ENCODE results near the gene UQCR11. TPM values are rescaled to one million over a fixed set of nuclear protein-coding genes. Genes with fewer than 3 reads are reported as not detected.

Gene UQCR11
- total RNA-seq, result 43.4 and 113 TPM in 2 replicates

- peak; percentile 73 for TF ChIP-seq CTCF (IDR thresholded peaks at IDR 0.05; ENCODE audit: insufficient read depth, low read length, severe bottlenecking)
- peak; percentile 18 for FAIRE-seq
- DNase-seq (ENCODE audit: low read depth), result peak; percentile 82
- H3K36me3 ChIP-seq (ENCODE audit: control insufficient read depth, insufficient read depth, low read length), result peaks cover 7% of the 10 kb centered on the region
- peak within 1 kb of the TSS; percentile 97 for H3K4me3 ChIP-seq (ENCODE audit: low read depth, low read length)
- H3K27me3 ChIP-seq (ENCODE audit: control insufficient read depth, insufficient read depth, low read length), result no peaks in the 10 kb centered on the region
These were observed at the start of gene UQCR11 for GRCh38 chr19:1605236-1606137. Gene UQCR11, minus strand, starts transcription at chr19:1605462. Its CDS starts 53 bp downstream, at chr19:1605409.

- Histone ChIP-seq H3K36me3 (ENCODE audit: control insufficient read depth, insufficient read depth, low read length) (peaks cover 8% of the 10 kb centered on the region), H3K4me3 (ENCODE audit: low read depth, low read length) (no peak overlapping the region), H3K27me3 (ENCODE audit: control insufficient read depth, insufficient read depth, low read length) (no peaks in the 10 kb centered on the region)
- TF ChIP-seq CTCF (IDR thresholded peaks at IDR 0.05; ENCODE audit: insufficient read depth, low read length, severe bottlenecking), result no peak
- FAIRE-seq (no peak), DNase-seq (ENCODE audit: low read depth) (no peak)
These were observed 49.0 kb upstream of the UQCR11 start for GRCh38 chr19:1654178-1654792.

GRCh38 chr19:1653300-1653628 is 48.0 kb upstream of the UQCR11 start:
- peak overlapping the region; percentile 72 for H3K4me3 ChIP-seq (ENCODE audit: low read depth, low read length)

GRCh38 chr19:1652471-1653299 is 47.4 kb upstream of the UQCR11 start, which contains the start of gene TCF3:
Gene TCF3, minus strand, starts transcription at chr19:1652615. Its CDS starts 2,367 bp downstream, at chr19:1650248.
- peaks cover 16% of the 10 kb centered on the region for H3K36me3 ChIP-seq (ENCODE audit: control insufficient read depth, insufficient read depth, low read length)
- H3K4me3 ChIP-seq (ENCODE audit: low read depth, low read length), result peak within 1 kb of the TSS; percentile 72
- peak; percentile 89 for DNase-seq (ENCODE audit: low read depth)
- FAIRE-seq, result peak; percentile 23
- no peak for TF ChIP-seq CTCF (IDR thresholded peaks at IDR 0.05; ENCODE audit: insufficient read depth, low read length, severe bottlenecking)
- no peaks in the 10 kb centered on the region for H3K27me3 ChIP-seq (ENCODE audit: control insufficient read depth, insufficient read depth, low read length)

More at GRCh38 chr19:1653300-1653628, 48.0 kb upstream of the UQCR11 start:
- no peak for TF ChIP-seq CTCF (IDR thresholded peaks at IDR 0.05; ENCODE audit: insufficient read depth, low read length, severe bottlenecking)
- DNase-seq (ENCODE audit: low read depth) (no peak), FAIRE-seq (no peak)
- H3K36me3 ChIP-seq (ENCODE audit: control insufficient read depth, insufficient read depth, low read length), result peaks cover 12% of the 10 kb centered on the region
- H3K27me3 ChIP-seq (ENCODE audit: control insufficient read depth, insufficient read depth, low read length), result no peaks in the 10 kb centered on the region

- Histone ChIP-seq H3K27me3 (ENCODE audit: control insufficient read depth, insufficient read depth, low read length) (no peaks in the 10 kb centered on the region), H3K36me3 (ENCODE audit: control insufficient read depth, insufficient read depth, low read length) (peaks cover 21% of the 10 kb centered on the region), H3K4me3 (ENCODE audit: low read depth, low read length) (peak overlapping the region; percentile 57)
- DNase-seq (ENCODE audit: low read depth), result no peak
- FAIRE-seq, result no peak
- TF ChIP-seq CTCF (IDR thresholded peaks at IDR 0.05; ENCODE audit: insufficient read depth, low read length, severe bottlenecking), result no peak
These were observed 46.5 kb upstream of the UQCR11 start for GRCh38 chr19:1651568-1652291.

Measured in bronchial epithelial cell (primary cell).